Endothelial cell of umbilical vein (primary cell): ENCODE measurements around the gene PIK3R2. TPM values are rescaled to one million over a fixed set of nuclear protein-coding genes. Genes with fewer than 3 reads are reported as not detected.

Experiments
- BruUV-seq: library from RNA; stranded (reverse); fragments of 400-500 nt; replicated peaks from 2 replicates; lab custom pipeline; 2021; lab: Mats Ljungman, UMichigan
- CTCF ChIA-PET: fragments of 300-600, 350-600 bp; sonication (Branson Sonifier 250); formaldehyde crosslinking; loops from one replicate; lab custom pipeline; 2021; ENCODE audit warnings: antibody characterized with exemption, inconsistent platforms; lab: Charles Lee
- POLR2A ChIA-PET: fragments of 300-600, 350-600 bp; sonication (Branson Sonifier 250); formaldehyde crosslinking; loops from one replicate; lab custom pipeline; 2021; ENCODE audit warnings: antibody characterized with exemption, inconsistent platforms; lab: Charles Lee
- DNase-seq: peaks from one replicate; pipeline ENCODE4 v3.0.0-alpha.2; 2011; ENCODE audit warnings: low read depth, low spot score
- FAIRE-seq: peaks from 2 replicates; lab custom pipeline; 2011; peaks lifted over from hg19 to GRCh38; lab: Jason Lieb, UNC
- H2AFZ ChIP-seq: 2 replicates; pipeline ENCODE4 v1.6.0; 2012; ENCODE audit warnings: low read depth, low read length, control low read depth, inconsistent platforms
- H3K27ac ChIP-seq: 2 replicates; pipeline ENCODE4 v1.5.1; 2011; ENCODE audit warnings: low read depth, mild to moderate bottlenecking, control low read depth, low read length, moderate library complexity; ENCODE audit not compliant: insufficient read depth
- H3K27me3 ChIP-seq, 2 experiments: 2 replicates each; pipeline versions ENCODE4 v1.6.0 to v1.6.1; 2011; ENCODE audit warnings: low read length in 2 of 2, mixed read lengths in 1 of 2; ENCODE audit not compliant: control insufficient read depth in 2 of 2, insufficient read depth in 2 of 2
- H3K36me3 ChIP-seq, 2 experiments: 2 replicates in 1 of 2; 3 replicates in 1 of 2; pipeline ENCODE4 v1.5.1; 2011; ENCODE audit warnings: low read length in 2 of 2, mild to moderate bottlenecking in 1 of 2, moderate library complexity in 1 of 2; ENCODE audit not compliant: control insufficient read depth in 2 of 2, insufficient read depth in 2 of 2; ENCODE audit errors: extremely low read depth in 1 of 2
- H3K4me1 ChIP-seq: 3 replicates; pipeline ENCODE4 v1.5.1; 2011; ENCODE audit warnings: mild to moderate bottlenecking, low read length; ENCODE audit not compliant: control insufficient read depth, insufficient read depth; ENCODE audit errors: extremely low read depth
- H3K4me2 ChIP-seq: 2 replicates; pipeline ENCODE4 v1.6.1; 2011; ENCODE audit warnings: low read length, control low read depth, mixed read lengths; ENCODE audit not compliant: insufficient read depth
- H3K4me3 ChIP-seq, 3 experiments: fragments of 200-600 bp in 1 of 3; sonication (generic), shearing (Covaris generic) in 1 of 3; replicated peaks in 1 of 3; 2 replicates each; pipeline ENCODE4 v1.5.1; 2011 to 2016; ENCODE audit warnings: control low read depth in 3 of 3, low read length in 3 of 3, mild to moderate bottlenecking in 2 of 3, inconsistent platforms in 1 of 3, low read depth in 1 of 3, moderate library complexity in 1 of 3; ENCODE audit not compliant: insufficient read depth in 1 of 3
- H3K79me2 ChIP-seq: 2 replicates; pipeline ENCODE4 v1.6.0; 2012; ENCODE audit warnings: low read length, inconsistent platforms; ENCODE audit not compliant: control insufficient read depth, insufficient read depth
- H3K9ac ChIP-seq: replicated peaks from 2 replicates; pipeline ENCODE3; 2011; ENCODE audit warnings: low read length, control low read depth; ENCODE audit not compliant: insufficient read depth; ENCODE audit errors: extremely low read depth
- H3K9me1 ChIP-seq: replicated peaks from 3 replicates; pipeline ENCODE4 v1.6.0; 2011; ENCODE audit warnings: mild to moderate bottlenecking, low read length; ENCODE audit not compliant: control insufficient read depth, insufficient read depth; ENCODE audit errors: extremely low read depth
- H3K9me3 ChIP-seq: replicated peaks from 2 replicates; pipeline ENCODE4 v1.5.1; 2012; ENCODE audit warnings: low read length, inconsistent platforms; ENCODE audit not compliant: control insufficient read depth, insufficient read depth
- H4K20me1 ChIP-seq: replicated peaks from 2 replicates; pipeline ENCODE3; 2011; ENCODE audit warnings: mild to moderate bottlenecking, low read length; ENCODE audit not compliant: control insufficient read depth, insufficient read depth; ENCODE audit errors: extremely low read depth
- CTCF ChIP-seq, 2 donors: IDR thresholded peaks; 1 replicate in 1 of 2; 2 replicates in 1 of 2; pipeline ENCODE4 v1.5.1; 2011; ENCODE audit warnings: low read length in 2 of 2, mild to moderate bottlenecking in 2 of 2, moderate library complexity in 2 of 2, control low read depth in 1 of 2, inconsistent platforms in 1 of 2, low read depth in 1 of 2; ENCODE audit not compliant: insufficient read depth in 1 of 2; ENCODE audit errors: extremely low read depth in 1 of 2
- EZH2 ChIP-seq: IDR thresholded peaks from 2 replicates; pipeline ENCODE4 v1.6.1; 2012; ENCODE audit warnings: borderline replicate concordance, low read depth, mild to moderate bottlenecking, moderate library complexity, low read length, inconsistent platforms; ENCODE audit not compliant: severe bottlenecking
- MAX ChIP-seq: IDR thresholded peaks from 2 replicates; pipeline ENCODE4 v1.6.1; 2011; ENCODE audit not compliant: insufficient read depth, insufficient read length
- MYC ChIP-seq: IDR thresholded peaks from one replicate; pipeline ENCODE4 v1.6.1; 2011; ENCODE audit warnings: mild to moderate bottlenecking, low read depth, low read length
- POLR2AphosphoS5 ChIP-seq: IDR thresholded peaks from 2 replicates; pipeline ENCODE4 v1.6.1; 2012; ENCODE audit warnings: low read depth, mild to moderate bottlenecking, control low read depth, low read length, moderate library complexity; ENCODE audit not compliant: insufficient read depth
- dilution Hi-C: fragments of 300-500 bp; cut with MboI; formaldehyde crosslinking; loops from one replicate; pipeline ENCODE4 v1.15.0; 2019; ENCODE audit warnings: low sequenced_read_pairs; ENCODE audit not compliant: extremely low pct_ligation_motif_present
- intact Hi-C: fragments of 100-400 bp; cut with micrococcal nuclease; formaldehyde crosslinking; loops from one replicate; pipeline ENCODE4 v1.10.0; 2022
- polyA plus RNA-seq, 4 experiments: library from polyadenylated mRNA; depleted of rRNA in 3 of 4; stranded (reverse) in 3 of 4; unstranded in 1 of 4; fragments of >200 nt; gene quantifications; 2 replicates each; pipeline versions ENCODE4 v1.2.1 to v1.2.3, GENCODE V29; 2011 to 2012; ENCODE audit warnings: missing spikeins in 1 of 4
- total RNA-seq: library from RNA; stranded (reverse); gene quantifications from 2 replicates; pipeline ENCODE4 v1.2.3, GENCODE V29; 2021

The PIK3R2 gene
- total and polyA plus RNA-seq, 2 donors (not counting 3 experiments of a cell fraction or from before 2014, with no cell fraction given): 8.1 to 15.2 TPM

DNA sequence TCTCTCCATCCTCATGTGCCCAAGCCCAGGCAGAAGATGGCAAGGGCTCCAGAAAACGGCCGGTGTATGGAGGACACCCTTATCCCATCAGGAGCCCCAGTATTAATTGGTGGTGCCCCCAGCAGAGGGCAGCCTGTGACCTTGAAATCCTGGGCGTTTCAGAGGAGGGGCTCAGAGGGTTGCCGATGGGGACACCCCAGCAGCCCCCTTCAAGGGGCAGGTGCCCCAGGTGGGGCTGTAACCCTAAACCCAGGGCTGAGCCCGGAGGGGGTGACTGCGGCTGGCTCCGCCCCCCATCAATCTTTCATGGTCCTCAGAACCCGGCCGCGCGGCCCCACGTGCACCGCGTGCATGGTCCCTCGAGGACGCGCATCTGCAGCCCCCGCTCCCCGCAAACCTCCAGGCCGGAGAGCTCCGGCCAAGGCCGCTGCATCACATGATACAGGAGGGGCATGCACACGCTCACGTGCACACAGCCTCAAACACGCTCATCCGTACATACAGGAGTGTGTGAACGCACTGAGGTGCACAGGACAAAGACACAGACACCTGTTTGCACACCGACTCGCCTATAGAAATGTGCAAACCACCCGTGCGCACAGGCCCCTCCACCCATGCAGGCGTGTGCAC is 49.9 kb downstream of the PIK3R2 start:
- Histone ChIP-seq H3K4me2 (peak overlapping the region; percentile 49), H3K9me3 (no peaks in the 10 kb centered on the region), H3K79me2 (no peaks in the 10 kb centered on the region), H3K27me3 (peaks cover 0 to 2% of the 10 kb centered on the region in 2 experiments), H3K9me1 (no peaks in the 10 kb centered on the region), H3K4me1 (peaks cover 10% of the 10 kb centered on the region), H3K27ac (no peak overlapping the region), H3K4me3 (peak overlapping the region in 1 of 3 experiments; percentile 46), H3K36me3 (no peaks in the 10 kb centered on the region), H2AFZ (no peak overlapping the region), H4K20me1 (no peaks in the 10 kb centered on the region), H3K9ac (no peak overlapping the region)
- POLR2A ChIA-PET: no interaction called here
- intact Hi-C loops: no loop called here
- peak; percentile 37 for FAIRE-seq
- no TSS peak for BruUV-seq
- dilution Hi-C loops: no loop called here
- CTCF ChIA-PET: interaction anchor here (2.6 to 3.5 kb wide), 2 partner anchors 11 to 90 kb away, joined by 25 to 26 read pairs; partner anchors contain the start of gene MPV17L2
- DNase-seq: no peak
- TF ChIP-seq MAX (no peak), MYC (no peak), CTCF (IDR thresholded peaks at IDR 0.05; ENCODE audit: extremely low read depth in 1 of 2, insufficient read depth in 1 of 2, low read depth in 1 of 2, low read length in 2 of 2) (no peak)

DNA sequence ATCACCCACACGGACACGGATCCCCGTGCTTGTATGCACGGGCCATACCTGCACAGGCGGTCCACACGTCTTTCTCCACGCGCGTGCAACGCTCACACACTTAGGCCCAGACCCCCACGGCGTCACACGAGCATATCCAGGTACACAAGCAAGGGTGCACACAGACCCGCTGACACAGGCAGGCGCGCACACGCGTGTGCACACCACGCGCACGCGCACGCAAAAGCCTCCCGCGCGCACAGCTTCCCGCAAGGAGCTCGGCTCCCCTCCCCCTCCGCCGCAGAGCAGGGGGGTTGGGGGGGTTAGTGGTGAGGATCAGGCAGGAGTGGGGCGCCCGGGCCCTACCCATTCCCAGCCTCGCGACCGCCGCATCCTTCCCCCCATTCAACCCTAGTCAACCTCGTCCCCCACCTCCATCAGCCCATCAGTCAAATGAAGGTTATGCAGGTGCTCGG is 50.5 kb downstream of the PIK3R2 start:
- peaks cover 10% of the 10 kb centered on the region for H3K4me1 ChIP-seq
- H3K4me2 ChIP-seq: peak overlapping the region; percentile 49
- H3K9me3 ChIP-seq: no peaks in the 10 kb centered on the region
- ChIA-PET CTCF (interaction anchor here (0.6 to 3.9 kb wide), 6 partner anchors 9 to 90 kb away, joined by 3 to 45 read pairs (median 16); partner anchors contain the start of gene MPV17L2), POLR2A (no interaction called here)
- BruUV-seq: no TSS peak
- no peaks in the 10 kb centered on the region for H3K36me3 ChIP-seq
- no peaks in the 10 kb centered on the region for H3K9me1 ChIP-seq
- peaks cover 0 to 2% of the 10 kb centered on the region in 2 experiments for H3K27me3 ChIP-seq
- peak overlapping the region; percentile 70 for H2AFZ ChIP-seq
- FAIRE-seq (no peak), DNase-seq (no peak)
- no peaks in the 10 kb centered on the region for H4K20me1 ChIP-seq
- TF ChIP-seq EZH2: no peak
- no peak for TF ChIP-seq POLR2AphosphoS5
- TF ChIP-seq MYC: no peak
- H3K9ac ChIP-seq: no peak overlapping the region
- no peak overlapping the region for H3K27ac ChIP-seq
- intact Hi-C loops (no loop called here), dilution Hi-C loops (no loop called here)
- H3K4me3 ChIP-seq: peak overlapping the region in 2 of 3 experiments; percentile 41 to 46
- H3K79me2 ChIP-seq: no peaks in the 10 kb centered on the region
